HG03280 (cell line): ENCODE measurements around the gene LAMA4.

Source experiments
- ATAC-seq: cut with Tn5 transposase; IDR thresholded peaks from one replicate; pipeline ENCODE4 v1.9.1; 2021; ENCODE audit warnings: mild to moderate bottlenecking, moderate library complexity; ENCODE audit not compliant: unreplicated experiment

LAMA4 gene

GRCh38 chr6:112153926-112154607 is 100.3 kb downstream of the LAMA4 start:
- ATAC-seq, result no peak

GRCh38 chr6:112150363-112150762 is 104.0 kb downstream of the LAMA4 start:
- ATAC-seq, result no peak

- no peak for ATAC-seq
Observed at GRCh38 chr6:112149719-112150263, 104.6 kb downstream of the LAMA4 start.

GRCh38 chr6:112149236-112149635 is 105.1 kb downstream of the LAMA4 start:
- no peak for ATAC-seq

GRCh38 chr6:112148103-112148502 is 106.3 kb downstream of the LAMA4 start:
- no peak for ATAC-seq

- ATAC-seq, result no peak
Observed at GRCh38 chr6:112145080-112145573, 109.2 kb downstream of the LAMA4 start.

- ATAC-seq, result no peak
Observed at GRCh38 chr6:112144145-112144926, 110.0 kb downstream of the LAMA4 start.

GRCh38 chr6:112141707-112142106 is 112.7 kb downstream of the LAMA4 start:
- ATAC-seq, result no peak

GRCh38 chr6:112139052-112139451 is 115.3 kb downstream of the LAMA4 start:
- ATAC-seq, result no peak

GRCh38 chr6:112130878-112131277 is 123.5 kb downstream of the LAMA4 start:
- no peak for ATAC-seq

- ATAC-seq, result no peak
Observed at GRCh38 chr6:112128208-112128607, 126.2 kb downstream of the LAMA4 start.

GRCh38 chr6:112123982-112124381 is 130.4 kb downstream of the LAMA4 start:
- ATAC-seq, result no peak

GRCh38 chr6:112122756-112123155 is 131.6 kb downstream of the LAMA4 start:
- no peak for ATAC-seq

GRCh38 chr6:112118034-112118433 is 136.3 kb downstream of the LAMA4 start:
- no peak for ATAC-seq

- no peak for ATAC-seq
Observed at GRCh38 chr6:112117554-112117953, 136.8 kb downstream of the LAMA4 start.

GRCh38 chr6:112116221-112116620 is 138.1 kb downstream of the LAMA4 start:
- ATAC-seq, result no peak

GRCh38 chr6:112114577-112115223 is 139.7 kb downstream of the LAMA4 start:
- no peak for ATAC-seq

GRCh38 chr6:112113918-112114317 is 140.4 kb downstream of the LAMA4 start:
- no peak for ATAC-seq

- no peak for ATAC-seq
Observed at GRCh38 chr6:112113431-112113830, 140.9 kb downstream of the LAMA4 start.

GRCh38 chr6:112109262-112109661 is 145.1 kb downstream of the LAMA4 start:
- ATAC-seq, result no peak

GRCh38 chr6:112106562-112106961 is 147.8 kb downstream of the LAMA4 start:
- ATAC-seq, result no peak
